Suprapubic skin (tissue), 4 donors: Measurements from ENCODE around the gene MTMR3. TPM values are rescaled to one million over a fixed set of nuclear protein-coding genes. Genes with fewer than 3 reads are reported as not detected.

Source experiments
- DNase-seq, 2 donors: peaks; one replicate each; pipeline ENCODE4 v3.0.0-alpha.2; 2019; ENCODE audit warnings: low spot score in 2 of 2
- H3K27ac ChIP-seq: fragments of 200-600 bp; sonication (generic); one replicate; pipeline ENCODE4 v1.5.1; 2019
- H3K27me3 ChIP-seq: fragments of 200-600 bp; sonication (generic); one replicate; pipeline ENCODE4 v1.5.1; 2019
- H3K36me3 ChIP-seq: fragments of 200-600 bp; sonication (generic); one replicate; pipeline ENCODE4 v1.5.1; 2019
- H3K4me1 ChIP-seq: fragments of 200-600 bp; sonication (generic); one replicate; pipeline ENCODE4 v1.5.1; 2019
- H3K4me3 ChIP-seq: fragments of 200-600 bp; sonication (generic); one replicate; pipeline ENCODE4 v1.5.1; 2019; ENCODE audit warnings: mild to moderate bottlenecking
- H3K9me3 ChIP-seq: fragments of 200-600 bp; sonication (generic); one replicate; pipeline ENCODE4 v1.5.1; 2019
- EP300 ChIP-seq: sonication (generic); formaldehyde crosslinking; IDR thresholded peaks from one replicate; pipeline ENCODE4 v1.6.1; 2017; ENCODE audit warnings: antibody characterized with exemption
- POLR2A ChIP-seq, 2 donors: fragments of 450-650 bp; IDR thresholded peaks; one replicate each; pipeline ENCODE4 v1.6.1; 2017; ENCODE audit warnings: antibody characterized with exemption in 2 of 2, mild to moderate bottlenecking in 2 of 2, moderate library complexity in 2 of 2
- POLR2AphosphoS5 ChIP-seq, 3 donors: sonication (generic); formaldehyde crosslinking; IDR thresholded peaks; one replicate each; pipeline ENCODE4 v1.6.1; 2017; ENCODE audit warnings: antibody characterized with exemption in 3 of 3
- WGBS: methylation state at CpG from one replicate; pipeline ENCODE4 v1.1.5; 2018; 5-methylcytosine and 5-hydroxymethylcytosine counted together
- total RNA-seq, 4 donors: library from RNA; depleted of rRNA; stranded (reverse); fragments of >200 nt; gene quantifications; one replicate each; pipeline ENCODE4 v1.1.0, GENCODE V29; 2016
- TF ChIP-seq, protein P1 (sequence below), 2 donors: fragments of 200-600 bp in 1 of 2; fragments of 450-650 bp in 1 of 2; sonication (generic) in 1 of 2; IDR thresholded peaks; one replicate each; pipeline ENCODE4 v1.5.1; 2016 to 2019; ENCODE audit warnings: antibody characterized with exemption in 2 of 2, mild to moderate bottlenecking in 1 of 2, moderate library complexity in 1 of 2

MTMR3 gene
- total RNA-seq, 4 donors from 2014 or later = 57.8 to 136 (median 66.0) TPM

DNA sequence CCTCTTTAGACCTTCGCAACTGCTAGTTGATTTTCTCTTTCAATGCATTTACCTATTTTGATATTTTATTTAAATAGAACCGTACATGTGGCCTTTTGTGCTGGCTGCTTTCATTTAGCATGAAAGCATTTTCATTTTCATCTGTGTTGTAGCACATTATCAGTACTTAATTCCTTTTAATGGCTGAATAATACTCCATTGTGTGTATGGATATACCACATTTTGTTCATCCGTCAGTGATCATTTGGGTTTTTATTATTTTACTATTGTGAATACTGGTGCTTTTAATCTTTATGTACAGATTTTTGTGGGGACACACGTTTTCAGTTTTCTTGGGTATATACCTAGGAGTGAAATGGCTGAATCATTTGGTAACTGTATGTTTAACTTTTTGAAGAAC is 43.1 kb downstream of the MTMR3 start:
- Histone ChIP-seq H3K27ac (no peak overlapping the region), H3K9me3 (no peaks in the 10 kb centered on the region), H3K36me3 (no peaks in the 10 kb centered on the region), H3K4me3 (no peak overlapping the region), H3K27me3 (no peaks in the 10 kb centered on the region), H3K4me1 (no peaks in the 10 kb centered on the region)
- no peak for DNase-seq
- TF ChIP-seq EP300 (no peak), POLR2A (IDR thresholded peaks at IDR 0.05) (no peak), POLR2AphosphoS5 (IDR thresholded peaks at IDR 0.05) (no peak)
- TF ChIP-seq, protein P1, sequence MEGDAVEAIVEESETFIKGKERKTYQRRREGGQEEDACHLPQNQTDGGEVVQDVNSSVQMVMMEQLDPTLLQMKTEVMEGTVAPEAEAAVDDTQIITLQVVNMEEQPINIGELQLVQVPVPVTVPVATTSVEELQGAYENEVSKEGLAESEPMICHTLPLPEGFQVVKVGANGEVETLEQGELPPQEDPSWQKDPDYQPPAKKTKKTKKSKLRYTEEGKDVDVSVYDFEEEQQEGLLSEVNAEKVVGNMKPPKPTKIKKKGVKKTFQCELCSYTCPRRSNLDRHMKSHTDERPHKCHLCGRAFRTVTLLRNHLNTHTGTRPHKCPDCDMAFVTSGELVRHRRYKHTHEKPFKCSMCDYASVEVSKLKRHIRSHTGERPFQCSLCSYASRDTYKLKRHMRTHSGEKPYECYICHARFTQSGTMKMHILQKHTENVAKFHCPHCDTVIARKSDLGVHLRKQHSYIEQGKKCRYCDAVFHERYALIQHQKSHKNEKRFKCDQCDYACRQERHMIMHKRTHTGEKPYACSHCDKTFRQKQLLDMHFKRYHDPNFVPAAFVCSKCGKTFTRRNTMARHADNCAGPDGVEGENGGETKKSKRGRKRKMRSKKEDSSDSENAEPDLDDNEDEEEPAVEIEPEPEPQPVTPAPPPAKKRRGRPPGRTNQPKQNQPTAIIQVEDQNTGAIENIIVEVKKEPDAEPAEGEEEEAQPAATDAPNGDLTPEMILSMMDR (IDR thresholded peaks at IDR 0.05) = no peak
- 99% methylated on average over 4 of the region's 4 CpGs for WGBS

- Histone ChIP-seq H3K4me3 (no peak overlapping the region), H3K9me3 (no peaks in the 10 kb centered on the region), H3K4me1 (peaks cover 22% of the 10 kb centered on the region), H3K27me3 (no peaks in the 10 kb centered on the region), H3K27ac (no peak overlapping the region), H3K36me3 (no peaks in the 10 kb centered on the region)
- WGBS = 61% methylated on average over 2 of the region's 2 CpGs
- TF ChIP-seq POLR2AphosphoS5 (IDR thresholded peaks at IDR 0.05) = no peak
- TF ChIP-seq, protein P1 (IDR thresholded peaks at IDR 0.05) = no peak
- TF ChIP-seq EP300 = no peak
- no peak for TF ChIP-seq POLR2A (IDR thresholded peaks at IDR 0.05)
- no peak for DNase-seq
Observed at GRCh38 chr22:29932136-29932535, 49.2 kb downstream of the MTMR3 start.

DNA sequence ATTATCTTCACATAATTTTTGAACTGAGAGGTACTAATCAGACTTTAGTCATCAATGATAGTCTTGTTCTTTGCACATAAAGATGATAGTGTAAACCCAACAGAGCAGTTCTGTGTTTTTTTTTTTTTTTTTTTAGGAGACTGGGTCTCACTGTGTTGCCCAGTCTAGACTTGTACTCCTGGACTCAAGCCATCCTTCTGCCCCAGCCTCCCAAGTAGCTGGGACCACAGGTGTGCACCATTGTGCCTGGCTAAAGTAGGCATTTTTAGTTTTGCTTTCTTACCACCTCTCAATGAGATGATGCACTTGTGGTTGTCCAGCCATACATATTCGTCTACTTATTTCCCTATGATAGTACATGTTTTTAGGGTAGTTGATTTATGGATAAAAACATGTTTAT is 50.6 kb downstream of the MTMR3 start:
- H3K9me3 ChIP-seq = no peaks in the 10 kb centered on the region
- 96% methylated on average over 1 of the region's 1 CpG for WGBS

DNA sequence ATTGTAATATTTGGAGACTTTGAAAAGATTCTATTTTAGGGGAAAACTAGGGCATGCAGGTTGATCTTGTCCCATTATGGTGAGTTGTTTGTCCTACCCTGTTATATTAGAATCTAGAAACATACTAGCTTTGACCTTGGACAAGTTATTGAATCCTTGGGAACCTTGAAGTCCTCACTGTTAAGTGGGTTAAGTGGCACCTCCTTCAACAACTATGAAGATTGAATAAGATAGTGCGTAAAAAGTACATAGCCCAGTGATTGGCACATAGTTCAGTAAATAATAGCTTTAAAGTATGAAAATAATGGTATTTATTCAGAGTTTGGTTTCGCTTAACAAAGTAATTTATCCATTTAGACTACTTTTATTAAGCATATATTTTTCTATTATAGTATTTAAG is 51.6 kb downstream of the MTMR3 start:
- no peak for DNase-seq
- TF ChIP-seq POLR2A (IDR thresholded peaks at IDR 0.05) (no peak), EP300 (no peak), POLR2AphosphoS5 (IDR thresholded peaks at IDR 0.05) (no peak)
- TF ChIP-seq, protein P1 (IDR thresholded peaks at IDR 0.05) = no peak
- Histone ChIP-seq H3K27me3 (no peaks in the 10 kb centered on the region), H3K27ac (no peak overlapping the region), H3K4me3 (no peak overlapping the region), H3K9me3 (no peaks in the 10 kb centered on the region), H3K4me1 (peaks cover 22% of the 10 kb centered on the region), H3K36me3 (no peaks in the 10 kb centered on the region)
- 93% methylated on average over 2 of the region's 2 CpGs for WGBS

More for the DNA sequence above, 50.6 kb downstream of the MTMR3 start:
- no peak overlapping the region for H3K4me3 ChIP-seq
- peaks cover 22% of the 10 kb centered on the region for H3K4me1 ChIP-seq
- no peak for DNase-seq
- no peaks in the 10 kb centered on the region for H3K36me3 ChIP-seq
- no peak overlapping the region for H3K27ac ChIP-seq
- H3K27me3 ChIP-seq = no peaks in the 10 kb centered on the region
- no peak for TF ChIP-seq POLR2A (IDR thresholded peaks at IDR 0.05)
- TF ChIP-seq EP300 = no peak
- TF ChIP-seq POLR2AphosphoS5 (IDR thresholded peaks at IDR 0.05) = no peak
- TF ChIP-seq, protein P1 (IDR thresholded peaks at IDR 0.05) = no peak

DNA sequence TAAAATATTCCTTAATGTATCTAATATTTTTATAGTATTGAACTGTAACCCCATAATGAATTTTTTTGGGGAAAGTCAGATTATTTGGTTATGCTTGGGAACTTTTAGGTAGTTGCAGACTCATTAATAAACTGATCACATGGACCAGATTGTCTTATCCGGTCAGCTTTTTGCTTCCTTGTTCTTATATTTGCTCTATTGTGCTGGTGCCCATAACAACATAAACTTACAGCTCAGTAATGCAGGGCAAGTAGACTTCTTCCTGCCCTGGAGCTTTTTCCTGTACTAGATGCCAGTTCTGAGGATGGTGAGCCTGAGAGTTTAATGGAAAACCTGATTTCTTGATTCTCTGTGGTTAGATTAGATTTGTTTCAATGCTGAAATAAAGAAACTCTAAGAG is 53.2 kb downstream of the MTMR3 start:
- no peaks in the 10 kb centered on the region for H3K9me3 ChIP-seq
- no peak overlapping the region for H3K4me3 ChIP-seq
- no peak for DNase-seq
- H3K27me3 ChIP-seq = no peaks in the 10 kb centered on the region
- H3K4me1 ChIP-seq = peaks cover 22% of the 10 kb centered on the region
- no peaks in the 10 kb centered on the region for H3K36me3 ChIP-seq
- TF ChIP-seq POLR2A (IDR thresholded peaks at IDR 0.05) = no peak
- TF ChIP-seq POLR2AphosphoS5 (IDR thresholded peaks at IDR 0.05) = no peak
- H3K27ac ChIP-seq = no peak overlapping the region
- WGBS = 32% methylated on average over 1 of the region's 1 CpG
